ENCODE measurements around the gene STX17.

Gene STX17

GRCh38 chr9:99905833-99906402 is 536 bp upstream of the STX17 start:
- FAIRE-seq: no peak
- peak; percentile 4 for DNase-seq (ENCODE audit: low spot score)

- FAIRE-seq: no peak
Observed at GRCh38 chr9:99907208-99907532, 716 bp downstream of the STX17 start.

GRCh38 chr9:99911600-99911999 is 5.1 kb downstream of the STX17 start:
- FAIRE-seq: no peak
- no peak for DNase-seq (ENCODE audit: low spot score)

More at GRCh38 chr9:99907208-99907532, 716 bp downstream of the STX17 start:
- no peak for DNase-seq (ENCODE audit: low spot score)

GRCh38 chr9:99916650-99917049 is 10.2 kb downstream of the STX17 start:
- FAIRE-seq (no peak), DNase-seq (ENCODE audit: low spot score) (no peak)

- DNase-seq (ENCODE audit: low spot score) (no peak), FAIRE-seq (no peak)
Observed at GRCh38 chr9:99918134-99918533, 11.7 kb downstream of the STX17 start.

- peak; percentile 9 for FAIRE-seq
- no peak for DNase-seq (ENCODE audit: low spot score)
Observed at GRCh38 chr9:99919930-99920329, 13.5 kb downstream of the STX17 start.

- FAIRE-seq (no peak), DNase-seq (ENCODE audit: low spot score) (no peak)
Observed at GRCh38 chr9:99921875-99922710, 15.6 kb downstream of the STX17 start.

- FAIRE-seq: no peak
- DNase-seq (ENCODE audit: low spot score): no peak
Observed at GRCh38 chr9:99922711-99923030, 16.2 kb downstream of the STX17 start.

- FAIRE-seq: no peak
Observed at GRCh38 chr9:99925541-99925940, 19.1 kb downstream of the STX17 start.

GRCh38 chr9:99929652-99930051 is 23.2 kb downstream of the STX17 start:
- FAIRE-seq: no peak
- DNase-seq (ENCODE audit: low spot score): no peak

More at GRCh38 chr9:99925541-99925940, 19.1 kb downstream of the STX17 start:
- DNase-seq (ENCODE audit: low spot score): no peak

GRCh38 chr9:99931155-99931840 is 24.8 kb downstream of the STX17 start:
- DNase-seq (ENCODE audit: low spot score): no peak
- FAIRE-seq: no peak

GRCh38 chr9:99936947-99937587 is 30.6 kb downstream of the STX17 start:
- DNase-seq (ENCODE audit: low spot score) (no peak), FAIRE-seq (no peak)

- no peak for DNase-seq (ENCODE audit: low spot score)
- no peak for FAIRE-seq
Observed at GRCh38 chr9:99947395-99947794, 40.9 kb downstream of the STX17 start.

- no peak for FAIRE-seq
- no peak for DNase-seq (ENCODE audit: low spot score)
Observed at GRCh38 chr9:99948482-99948881, 42.0 kb downstream of the STX17 start.

GRCh38 chr9:99948896-99949295 is 42.4 kb downstream of the STX17 start:
- no peak for DNase-seq (ENCODE audit: low spot score)
- FAIRE-seq: no peak

GRCh38 chr9:99953861-99954507 is 47.5 kb downstream of the STX17 start:
- no peak for DNase-seq (ENCODE audit: low spot score)

GRCh38 chr9:99954819-99955218 is 48.4 kb downstream of the STX17 start:
- no peak for FAIRE-seq
- DNase-seq (ENCODE audit: low spot score): no peak

More at GRCh38 chr9:99953861-99954507, 47.5 kb downstream of the STX17 start:
- no peak for FAIRE-seq

- FAIRE-seq: no peak
Observed at GRCh38 chr9:99955606-99956005, 49.2 kb downstream of the STX17 start.

GRCh38 chr9:99962680-99963261 is 56.3 kb downstream of the STX17 start:
- DNase-seq (ENCODE audit: low spot score) (no peak), FAIRE-seq (no peak)

More at GRCh38 chr9:99955606-99956005, 49.2 kb downstream of the STX17 start:
- no peak for DNase-seq (ENCODE audit: low spot score)

GRCh38 chr9:99964336-99964735 is 57.9 kb downstream of the STX17 start:
- FAIRE-seq (no peak), DNase-seq (ENCODE audit: low spot score) (no peak)

- FAIRE-seq: no peak
- DNase-seq (ENCODE audit: low spot score): no peak
Observed at GRCh38 chr9:99966001-99966400, 59.5 kb downstream of the STX17 start.

Measured in urothelium cell line (cell line).